ENCODE measurements around the gene UTY. TPM values are rescaled to one million over a fixed set of nuclear protein-coding genes. Genes with fewer than 3 reads are reported as not detected.

The UTY gene
- total RNA-seq, 3 donors from 2014 or later: 32.5 to 35.4 TPM; not detected in 1

DNA sequence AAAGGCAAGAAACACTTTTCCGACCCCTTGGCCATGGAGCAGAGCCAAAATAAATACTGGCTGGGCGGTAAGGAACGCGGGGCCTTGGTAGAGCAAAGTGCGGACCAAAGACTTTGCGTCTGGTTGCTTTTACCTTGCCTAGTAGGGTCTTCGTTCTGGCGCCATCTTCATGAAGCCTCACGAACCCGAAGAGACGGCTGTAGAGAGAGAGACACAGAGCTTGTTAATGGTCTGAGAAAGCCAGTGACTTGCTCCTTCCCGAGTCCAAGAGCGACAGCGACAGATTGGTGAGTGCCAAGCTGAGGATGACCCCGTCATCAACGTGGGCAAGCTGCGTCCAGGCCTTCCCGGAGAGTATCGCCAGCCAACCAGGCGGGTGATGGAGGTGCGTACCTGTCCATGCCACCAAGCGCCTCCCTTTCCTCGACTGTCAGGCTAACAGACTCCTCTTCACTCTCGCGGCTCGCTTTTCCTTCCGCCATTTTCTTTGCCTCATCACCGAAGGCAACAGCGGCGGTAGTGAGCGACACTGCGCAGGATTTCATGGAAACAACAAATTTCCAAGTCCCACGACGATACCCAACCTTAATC is 617 bp downstream of the UTY start:
- DNase-seq: peak in 2 of 3 donors; percentile 57
- intact Hi-C loops (cut with DNase I, micrococcal nuclease): no loop called here
- ATAC-seq: no peak
- no peaks in the 10 kb centered on the region for H3K9me3 ChIP-seq
- TF ChIP-seq, protein P1, sequence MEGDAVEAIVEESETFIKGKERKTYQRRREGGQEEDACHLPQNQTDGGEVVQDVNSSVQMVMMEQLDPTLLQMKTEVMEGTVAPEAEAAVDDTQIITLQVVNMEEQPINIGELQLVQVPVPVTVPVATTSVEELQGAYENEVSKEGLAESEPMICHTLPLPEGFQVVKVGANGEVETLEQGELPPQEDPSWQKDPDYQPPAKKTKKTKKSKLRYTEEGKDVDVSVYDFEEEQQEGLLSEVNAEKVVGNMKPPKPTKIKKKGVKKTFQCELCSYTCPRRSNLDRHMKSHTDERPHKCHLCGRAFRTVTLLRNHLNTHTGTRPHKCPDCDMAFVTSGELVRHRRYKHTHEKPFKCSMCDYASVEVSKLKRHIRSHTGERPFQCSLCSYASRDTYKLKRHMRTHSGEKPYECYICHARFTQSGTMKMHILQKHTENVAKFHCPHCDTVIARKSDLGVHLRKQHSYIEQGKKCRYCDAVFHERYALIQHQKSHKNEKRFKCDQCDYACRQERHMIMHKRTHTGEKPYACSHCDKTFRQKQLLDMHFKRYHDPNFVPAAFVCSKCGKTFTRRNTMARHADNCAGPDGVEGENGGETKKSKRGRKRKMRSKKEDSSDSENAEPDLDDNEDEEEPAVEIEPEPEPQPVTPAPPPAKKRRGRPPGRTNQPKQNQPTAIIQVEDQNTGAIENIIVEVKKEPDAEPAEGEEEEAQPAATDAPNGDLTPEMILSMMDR (IDR thresholded peaks at IDR 0.05): no peak
- peak overlapping the region; percentile 51 for H3K4me3 ChIP-seq
- H3K4me1 ChIP-seq (ENCODE audit: low read depth): peaks cover 3% of the 10 kb centered on the region
- H3K36me3 ChIP-seq (ENCODE audit: low read depth): no peaks in the 10 kb centered on the region

DNA sequence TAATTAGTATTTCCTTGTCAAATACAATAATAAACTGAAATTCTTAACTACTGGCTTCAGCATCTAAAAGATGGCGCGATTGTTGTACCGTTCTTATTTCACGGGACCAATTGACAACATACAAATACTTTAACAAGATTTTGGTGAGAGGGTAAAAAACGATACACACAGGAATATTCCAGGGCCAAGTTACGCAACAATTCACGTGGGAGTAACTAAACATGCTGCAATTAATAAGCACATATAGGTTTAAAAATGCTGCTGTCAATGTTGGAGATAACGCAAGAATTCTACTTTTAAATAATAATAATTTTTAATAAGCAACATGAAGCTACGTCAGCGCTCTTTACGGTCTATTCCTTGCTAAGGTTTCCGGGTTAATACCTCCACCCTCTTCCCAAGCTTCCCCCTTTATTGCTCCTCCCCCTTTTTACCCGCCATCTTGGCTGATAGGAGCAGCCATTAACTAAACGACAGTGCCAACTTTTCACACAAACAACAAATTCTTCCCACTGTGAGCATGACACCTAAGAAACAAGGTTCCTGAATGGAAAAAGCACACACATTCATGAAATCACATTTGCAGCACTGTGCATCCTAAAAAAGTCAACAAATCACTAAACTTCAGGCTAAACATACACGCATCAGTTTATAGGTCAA is 1.6 kb downstream of the UTY start:
- peak in 1 of 3 donors; percentile 67 for DNase-seq
- H3K4me3 ChIP-seq: peak overlapping the region; percentile 14
- no peaks in the 10 kb centered on the region for H3K9me3 ChIP-seq
- no peaks in the 10 kb centered on the region for H3K36me3 ChIP-seq (ENCODE audit: low read depth)
- TF ChIP-seq, protein P1 (IDR thresholded peaks at IDR 0.05): no peak
- intact Hi-C loops (cut with DNase I, micrococcal nuclease): no loop called here
- ATAC-seq: no peak
- H3K4me1 ChIP-seq (ENCODE audit: low read depth): peaks cover 3% of the 10 kb centered on the region

DNA sequence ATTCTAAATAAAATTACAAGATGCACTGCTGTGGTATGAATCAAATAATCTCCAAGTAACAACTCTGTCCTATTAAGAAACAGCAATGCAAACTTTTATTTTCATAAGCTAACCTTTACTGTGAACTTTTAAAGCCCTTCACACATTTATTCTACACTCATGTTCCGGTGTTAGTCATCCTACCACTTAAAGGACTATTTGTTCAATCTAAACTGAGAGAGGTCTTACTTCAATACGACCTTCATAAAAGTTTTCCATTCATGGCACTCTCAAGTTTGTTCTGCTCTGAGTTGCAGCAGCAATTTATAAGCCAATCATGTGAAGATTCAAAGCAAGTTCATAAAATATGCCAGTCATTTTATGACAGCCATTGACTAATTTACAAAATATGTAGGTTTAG is 4.8 kb downstream of the UTY start:
- TF ChIP-seq, protein P1 (IDR thresholded peaks at IDR 0.05): no peak
- H3K9me3 ChIP-seq: no peaks in the 10 kb centered on the region
- H3K36me3 ChIP-seq (ENCODE audit: low read depth): no peaks in the 10 kb centered on the region
- no peak for ATAC-seq
- peaks cover 3% of the 10 kb centered on the region for H3K4me1 ChIP-seq (ENCODE audit: low read depth)
- intact Hi-C loops (cut with DNase I, micrococcal nuclease): no loop called here
- H3K4me3 ChIP-seq: no peak overlapping the region
- DNase-seq: no peak

DNA sequence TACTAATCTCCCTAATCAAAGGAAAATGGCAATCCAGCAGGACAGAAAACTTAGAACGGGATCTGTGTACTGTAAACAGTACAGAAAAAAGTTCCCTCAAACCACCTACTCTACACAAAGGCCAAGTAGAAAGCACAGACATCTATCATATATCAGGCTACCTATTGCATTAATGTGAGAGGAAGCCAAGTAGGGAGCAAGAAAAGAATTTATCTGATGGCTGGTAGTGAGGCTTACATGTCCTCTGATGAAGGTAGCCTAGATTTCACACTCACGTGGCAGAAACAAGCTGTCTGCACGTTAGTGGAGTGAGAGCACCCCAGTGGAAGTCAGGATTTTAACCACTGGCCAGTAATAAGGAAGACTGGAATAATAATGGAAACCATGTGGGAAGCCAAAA is 28.3 kb downstream of the UTY start:
- TF ChIP-seq, protein P1 (IDR thresholded peaks at IDR 0.05): no peak
- intact Hi-C loops (cut with DNase I, micrococcal nuclease): no loop called here
- H3K4me3 ChIP-seq: no peak overlapping the region
- H3K9me3 ChIP-seq: no peaks in the 10 kb centered on the region
- no peaks in the 10 kb centered on the region for H3K36me3 ChIP-seq (ENCODE audit: low read depth)
- no peaks in the 10 kb centered on the region for H3K4me1 ChIP-seq (ENCODE audit: low read depth)
- DNase-seq: no peak
- no peak for ATAC-seq

DNA sequence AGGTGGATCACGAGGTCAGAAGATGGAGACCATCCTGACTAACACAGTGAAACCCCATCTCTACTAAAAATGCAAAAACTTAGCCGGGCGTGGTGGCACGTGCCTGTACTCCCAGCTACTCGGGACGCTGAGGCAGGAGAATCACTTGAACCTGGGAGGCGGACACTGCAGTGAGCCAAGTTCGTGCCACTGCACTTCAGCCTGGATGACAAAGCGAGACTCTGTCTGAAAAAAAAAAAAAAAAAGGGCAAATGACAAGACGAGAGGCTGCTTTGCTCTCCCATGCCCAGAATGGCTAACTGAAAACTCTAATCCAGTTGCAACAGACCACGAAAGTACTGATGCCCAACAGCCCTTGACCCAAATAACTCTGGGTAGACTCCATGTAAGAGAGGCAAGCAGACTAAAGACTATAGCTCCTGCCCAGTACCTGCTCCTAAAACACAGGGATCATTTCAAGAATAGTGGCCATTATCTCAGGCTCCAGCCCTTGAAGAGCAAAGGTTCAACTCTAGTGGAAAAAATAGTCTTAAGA is 29.2 kb downstream of the UTY start:
- no peaks in the 10 kb centered on the region for H3K9me3 ChIP-seq
- H3K4me1 ChIP-seq (ENCODE audit: low read depth): no peaks in the 10 kb centered on the region
- TF ChIP-seq, protein P1 (IDR thresholded peaks at IDR 0.05): no peak
- DNase-seq: no peak
- intact Hi-C loops (cut with DNase I, micrococcal nuclease): no loop called here
- no peak overlapping the region for H3K4me3 ChIP-seq
- no peak for ATAC-seq
- H3K36me3 ChIP-seq (ENCODE audit: low read depth): no peaks in the 10 kb centered on the region

All from mucosa of descending colon (tissue), 3 donors.